Dendritic cell treated with granulocyte-macrophage colony-stimulating factor and Interleukin-4, amounts not matched to agents 40 ng/mL and 50 ng/mL, for 4 days (primary cell): ENCODE results near the gene LCP2.

Experiments
- H3K27ac Mint-ChIP-seq: one replicate; pipeline ENCODE4 v1.8.0; 2022; ENCODE audit warnings: mild to moderate bottlenecking, mixed read lengths
- H3K27me3 Mint-ChIP-seq: one replicate; pipeline ENCODE4 v1.8.0; 2022; ENCODE audit warnings: mild to moderate bottlenecking, mixed read lengths
- H3K36me3 Mint-ChIP-seq: one replicate; pipeline ENCODE4 v1.8.0; 2022; ENCODE audit warnings: low read depth, mixed read lengths
- H3K4me1 Mint-ChIP-seq: one replicate; pipeline ENCODE4 v1.8.0; 2022; ENCODE audit warnings: low read depth, mixed read lengths
- H3K4me3 Mint-ChIP-seq: one replicate; pipeline ENCODE4 v1.8.0; 2022; ENCODE audit warnings: mild to moderate bottlenecking, moderate library complexity, mixed read lengths
- H3K9me3 Mint-ChIP-seq: one replicate; pipeline ENCODE4 v1.8.0; 2022; ENCODE audit warnings: mixed read lengths
- intact Hi-C: fragments of 100-400 bp; cut with micrococcal nuclease; formaldehyde crosslinking; loops from one replicate; pipeline ENCODE4 v1.15.0; 2022

The LCP2 gene

GRCh38 chr5:170228762-170229435, 68.7 kb downstream of the LCP2 start:
- intact Hi-C loops: loop anchor here (5.0 kb wide), 2 partner anchors 118 to 403 kb away; no protein-coding TSS in a partner anchor
- Mint-ChIP-seq H3K36me3 (no peaks in the 10 kb centered on the region), H3K27me3 (peaks cover 3% of the 10 kb centered on the region), H3K9me3 (no peaks in the 10 kb centered on the region), H3K27ac (no peak overlapping the region), H3K4me3 (no peak overlapping the region), H3K4me1 (no peaks in the 10 kb centered on the region)

- H3K36me3 Mint-ChIP-seq: no peaks in the 10 kb centered on the region
- intact Hi-C loops: loop anchor here (1.0 to 5.0 kb wide), 3 partner anchors 121 to 406 kb away; no protein-coding TSS in a partner anchor
- no peaks in the 10 kb centered on the region for H3K4me1 Mint-ChIP-seq
- peaks cover 3% of the 10 kb centered on the region for H3K27me3 Mint-ChIP-seq
- no peaks in the 10 kb centered on the region for H3K9me3 Mint-ChIP-seq
- no peak overlapping the region for H3K4me3 Mint-ChIP-seq
- H3K27ac Mint-ChIP-seq: no peak overlapping the region
Measured at GRCh38 chr5:170226661-170227060, 70.9 kb downstream of the LCP2 start.

GRCh38 chr5:170226129-170226615, 71.4 kb downstream of the LCP2 start:
- intact Hi-C loops: loop anchor here (1.0 to 5.0 kb wide), 3 partner anchors 121 to 406 kb away; no protein-coding TSS in a partner anchor
- Mint-ChIP-seq H3K9me3 (no peaks in the 10 kb centered on the region), H3K27me3 (peaks cover 3% of the 10 kb centered on the region), H3K27ac (no peak overlapping the region), H3K36me3 (no peaks in the 10 kb centered on the region), H3K4me1 (no peaks in the 10 kb centered on the region), H3K4me3 (no peak overlapping the region)

GRCh38 chr5:170225326-170226128, 72.0 kb downstream of the LCP2 start:
- intact Hi-C loops: loop anchor here (1.0 to 5.0 kb wide), 3 partner anchors 122 to 407 kb away; no protein-coding TSS in a partner anchor
- Mint-ChIP-seq H3K27me3 (peaks cover 3% of the 10 kb centered on the region), H3K36me3 (no peaks in the 10 kb centered on the region), H3K9me3 (no peaks in the 10 kb centered on the region), H3K4me3 (no peak overlapping the region), H3K27ac (no peak overlapping the region), H3K4me1 (no peaks in the 10 kb centered on the region)

GRCh38 chr5:170223906-170224305, 73.7 kb downstream of the LCP2 start:
- H3K27ac Mint-ChIP-seq: no peak overlapping the region
- peaks cover 3% of the 10 kb centered on the region for H3K27me3 Mint-ChIP-seq
- no peak overlapping the region for H3K4me3 Mint-ChIP-seq
- intact Hi-C loops: no loop called here
- no peaks in the 10 kb centered on the region for H3K36me3 Mint-ChIP-seq
- no peaks in the 10 kb centered on the region for H3K9me3 Mint-ChIP-seq
- peaks cover 6% of the 10 kb centered on the region for H3K4me1 Mint-ChIP-seq

GRCh38 chr5:170223360-170223759, 74.2 kb downstream of the LCP2 start:
- Mint-ChIP-seq H3K4me3 (no peak overlapping the region), H3K27me3 (peaks cover 3% of the 10 kb centered on the region), H3K27ac (no peak overlapping the region), H3K4me1 (peaks cover 6% of the 10 kb centered on the region), H3K9me3 (no peaks in the 10 kb centered on the region), H3K36me3 (no peaks in the 10 kb centered on the region)
- intact Hi-C loops: no loop called here

GRCh38 chr5:170221327-170221741, 76.2 kb downstream of the LCP2 start:
- no peak overlapping the region for H3K27ac Mint-ChIP-seq
- no peak overlapping the region for H3K4me3 Mint-ChIP-seq
- peaks cover 3% of the 10 kb centered on the region for H3K27me3 Mint-ChIP-seq
- H3K36me3 Mint-ChIP-seq: no peaks in the 10 kb centered on the region
- intact Hi-C loops: no loop called here
- H3K9me3 Mint-ChIP-seq: no peaks in the 10 kb centered on the region
- peaks cover 6% of the 10 kb centered on the region for H3K4me1 Mint-ChIP-seq

GRCh38 chr5:170220191-170220590, 77.4 kb downstream of the LCP2 start:
- Mint-ChIP-seq H3K4me1 (peaks cover 6% of the 10 kb centered on the region), H3K9me3 (no peaks in the 10 kb centered on the region), H3K27ac (no peak overlapping the region), H3K36me3 (no peaks in the 10 kb centered on the region), H3K27me3 (no peaks in the 10 kb centered on the region), H3K4me3 (no peak overlapping the region)
- intact Hi-C loops: no loop called here

GRCh38 chr5:170219615-170220014, 78.0 kb downstream of the LCP2 start:
- Mint-ChIP-seq H3K36me3 (no peaks in the 10 kb centered on the region), H3K4me3 (no peak overlapping the region), H3K9me3 (no peaks in the 10 kb centered on the region), H3K27ac (no peak overlapping the region), H3K27me3 (no peaks in the 10 kb centered on the region), H3K4me1 (peaks cover 6% of the 10 kb centered on the region)
- intact Hi-C loops: no loop called here

- no peaks in the 10 kb centered on the region for H3K27me3 Mint-ChIP-seq
- peaks cover 6% of the 10 kb centered on the region for H3K4me1 Mint-ChIP-seq
- no peaks in the 10 kb centered on the region for H3K36me3 Mint-ChIP-seq
- intact Hi-C loops: no loop called here
- H3K27ac Mint-ChIP-seq: no peak overlapping the region
- H3K4me3 Mint-ChIP-seq: no peak overlapping the region
- no peaks in the 10 kb centered on the region for H3K9me3 Mint-ChIP-seq
Measured at GRCh38 chr5:170218726-170219125, 78.9 kb downstream of the LCP2 start.

GRCh38 chr5:170217831-170218230, 79.7 kb downstream of the LCP2 start:
- intact Hi-C loops: no loop called here
- H3K4me3 Mint-ChIP-seq: no peak overlapping the region
- no peaks in the 10 kb centered on the region for H3K27me3 Mint-ChIP-seq
- H3K36me3 Mint-ChIP-seq: no peaks in the 10 kb centered on the region
- H3K27ac Mint-ChIP-seq: no peak overlapping the region
- no peaks in the 10 kb centered on the region for H3K9me3 Mint-ChIP-seq
- H3K4me1 Mint-ChIP-seq: peaks cover 6% of the 10 kb centered on the region

- H3K4me3 Mint-ChIP-seq: no peak overlapping the region
- H3K36me3 Mint-ChIP-seq: no peaks in the 10 kb centered on the region
- H3K9me3 Mint-ChIP-seq: no peaks in the 10 kb centered on the region
- H3K27me3 Mint-ChIP-seq: no peaks in the 10 kb centered on the region
- intact Hi-C loops: loop anchor here (1.0 kb wide), 1 partner anchor 116 kb away; no protein-coding TSS in a partner anchor
- H3K27ac Mint-ChIP-seq: no peak overlapping the region
- peaks cover 6% of the 10 kb centered on the region for H3K4me1 Mint-ChIP-seq
Measured at GRCh38 chr5:170216257-170216864, 81.2 kb downstream of the LCP2 start.

- intact Hi-C loops: no loop called here
- Mint-ChIP-seq H3K4me3 (no peak overlapping the region), H3K4me1 (no peaks in the 10 kb centered on the region), H3K9me3 (no peaks in the 10 kb centered on the region), H3K27me3 (peaks cover 10% of the 10 kb centered on the region), H3K36me3 (no peaks in the 10 kb centered on the region), H3K27ac (no peak overlapping the region)
Measured at GRCh38 chr5:170211575-170212334, 85.8 kb downstream of the LCP2 start.
